HCT116 (cell line): Measurements from ENCODE around the gene THSD4.

ENCODE experiments used
- ATF3 ChIP-seq: IDR thresholded peaks from 2 replicates; pipeline ENCODE4 v1.6.1; 2012
- CEBPB ChIP-seq: IDR thresholded peaks from 2 replicates; pipeline ENCODE4 v1.6.1; 2012; ENCODE audit warnings: low read depth
- CTCF ChIP-seq, 3 experiments: fragments of 200-600 bp in 1 of 3; sonication (generic) in 1 of 3; IDR thresholded peaks in 2 of 3; conservative IDR thresholded peaks in 1 of 3; 2 replicates each; pipeline ENCODE4 v1.5.1; 2012 to 2017; ENCODE audit warnings: low read depth in 2 of 3, low read length in 2 of 3, antibody characterized with exemption in 1 of 3, borderline replicate concordance in 1 of 3, control low read depth in 1 of 3, mild to moderate bottlenecking in 1 of 3, mixed read lengths in 1 of 3, mixed run types in 1 of 3, moderate library complexity in 1 of 3; ENCODE audit not compliant: insufficient read depth in 1 of 3
- EZH2 ChIP-seq: fragments of 200-600 bp; sonication (generic); IDR thresholded peaks from 2 replicates; pipeline ENCODE4 v1.6.1; 2017; ENCODE audit warnings: antibody characterized with exemption, mixed run types
- EZH2phosphoT487 ChIP-seq: fragments of 200-600 bp; IDR thresholded peaks from 2 replicates; pipeline ENCODE4 v1.6.1; 2018; ENCODE audit warnings: antibody characterized with exemption, borderline replicate concordance
- POLR2A ChIP-seq: IDR thresholded peaks from 2 replicates; pipeline ENCODE4 v1.7.0; 2011; ENCODE audit warnings: borderline replicate concordance; ENCODE audit not compliant: insufficient read depth, insufficient read length; ENCODE audit errors: extremely low read depth
- POLR2AphosphoS5 ChIP-seq: IDR thresholded peaks from 2 replicates; pipeline ENCODE4 v1.6.1; 2011; ENCODE audit warnings: mild to moderate bottlenecking, low read depth, low read length, moderate library complexity
- RAD21 ChIP-seq: IDR thresholded peaks from 2 replicates; pipeline ENCODE4 v1.6.1; 2012; ENCODE audit warnings: low read depth, mild to moderate bottlenecking
- REST ChIP-seq: IDR thresholded peaks from 2 replicates; pipeline ENCODE4 v1.6.1; 2012; ENCODE audit warnings: low read depth
- SP1 ChIP-seq: IDR thresholded peaks from 2 replicates; pipeline ENCODE4 v1.6.1; 2012; ENCODE audit warnings: low read depth
- SRF ChIP-seq: IDR thresholded peaks from 2 replicates; pipeline ENCODE4 v1.6.1; 2012; ENCODE audit warnings: low read depth
- TCF7L2 ChIP-seq: IDR thresholded peaks from 2 replicates; pipeline ENCODE4 v1.7.0; 2011; ENCODE audit warnings: borderline replicate concordance, inconsistent platforms; ENCODE audit not compliant: insufficient read depth, insufficient read length; ENCODE audit errors: extremely low read depth
- ZNF274 ChIP-seq: fragments of 200-500 bp; sonication (Bioruptor generic); IDR thresholded peaks from 2 replicates; pipeline ENCODE4 v1.6.1; 2014; ENCODE audit warnings: mild to moderate bottlenecking, low read depth, low read length, inconsistent platforms

- TF ChIP-seq CTCF (IDR thresholded peaks at IDR 0.05 in 2 of 3, conservative IDR thresholded peaks at IDR 0.05 in 1 of 3; ENCODE audit: borderline replicate concordance in 1 of 3, insufficient read depth in 1 of 3, low read depth in 2 of 3, low read length in 2 of 3) (no peak), POLR2A (no peak), EZH2 (no peak), POLR2AphosphoS5 (no peak), ATF3 (no peak), REST (no peak), RAD21 (no peak), EZH2phosphoT487 (no peak), TCF7L2 (no peak), CEBPB (no peak), SRF (no peak), ZNF274 (no peak), SP1 (no peak)
Observed at GRCh38 chr15:71219645-71220044, 104.4 kb downstream of the THSD4 start.
